ENCODE results near the gene PPME1.
A peak's percentile ranks its signal among the peaks of the same experiment; 100 is the strongest.

PPME1 gene

DNA sequence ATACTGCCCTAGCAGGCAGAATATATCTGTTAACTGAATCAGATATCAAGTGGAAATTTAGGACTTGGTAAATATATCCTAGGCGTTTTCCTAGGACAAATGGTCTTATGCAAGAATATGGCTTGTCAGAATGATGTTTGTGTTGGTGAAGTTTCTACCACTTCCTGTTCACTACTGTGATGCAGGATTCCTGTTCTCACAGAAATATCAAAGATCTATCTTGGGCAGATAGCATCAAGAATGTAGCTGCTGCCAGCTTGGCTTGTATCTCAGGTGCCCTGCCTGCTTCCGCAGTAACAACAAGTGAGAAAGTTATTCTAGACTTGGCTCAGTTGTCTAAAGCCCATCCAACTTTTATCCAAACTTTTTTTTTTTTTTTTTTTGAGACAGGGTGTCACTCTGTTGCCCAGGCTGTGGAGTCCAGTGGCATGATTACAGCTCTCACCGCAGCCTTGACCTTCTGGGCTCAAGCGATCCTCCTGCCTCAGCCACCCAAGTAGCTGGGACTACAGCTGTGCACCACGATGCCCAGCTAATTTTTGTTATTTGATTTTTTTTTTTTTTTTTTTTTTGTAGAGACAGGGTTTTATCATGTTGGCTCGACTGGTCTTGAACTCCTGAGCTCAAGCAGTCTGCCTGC, 61.3 kb downstream of the PPME1 start:
- DNase-seq, result no peak

DNA sequence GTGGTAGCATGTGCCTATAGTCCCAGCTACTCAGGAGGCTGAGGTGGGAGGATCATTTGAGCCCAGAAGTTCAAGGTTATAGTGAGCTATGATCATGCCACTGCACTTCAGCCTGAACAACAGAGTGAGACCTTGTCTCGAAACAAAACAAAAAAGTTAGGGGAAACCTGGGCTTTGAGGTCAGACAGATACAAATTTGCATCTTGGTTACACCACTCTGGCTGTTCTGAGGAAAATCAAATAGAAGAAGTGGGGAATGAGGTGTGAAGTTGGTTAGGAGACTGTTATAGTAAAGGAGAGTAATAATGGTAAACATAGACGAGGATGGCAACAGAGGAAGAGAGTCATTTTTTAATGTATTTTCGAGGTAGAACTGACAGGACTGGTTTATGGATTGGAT, 62.6 kb downstream of the PPME1 start:
- DNase-seq, result no peak

DNA sequence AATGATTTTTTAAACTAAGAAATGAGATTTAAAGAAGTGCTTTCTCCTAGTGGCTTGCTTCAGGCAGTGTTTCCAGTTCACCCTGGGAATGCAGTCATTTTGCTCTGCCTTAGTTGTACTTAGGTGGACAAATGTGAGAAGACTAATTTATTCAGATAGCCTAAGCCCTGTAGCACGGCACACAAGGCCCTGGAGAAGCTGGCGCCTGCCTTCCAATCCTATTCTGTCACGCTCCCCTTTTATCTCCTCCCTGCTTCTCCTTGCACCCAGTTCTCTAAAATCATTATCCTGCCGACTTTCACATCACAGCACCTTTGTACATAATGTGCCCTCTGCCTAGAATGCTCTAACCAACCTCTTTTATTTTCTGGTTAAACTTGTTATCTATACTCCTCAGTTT, 64.0 kb downstream of the PPME1 start:
- no peak for DNase-seq

DNA sequence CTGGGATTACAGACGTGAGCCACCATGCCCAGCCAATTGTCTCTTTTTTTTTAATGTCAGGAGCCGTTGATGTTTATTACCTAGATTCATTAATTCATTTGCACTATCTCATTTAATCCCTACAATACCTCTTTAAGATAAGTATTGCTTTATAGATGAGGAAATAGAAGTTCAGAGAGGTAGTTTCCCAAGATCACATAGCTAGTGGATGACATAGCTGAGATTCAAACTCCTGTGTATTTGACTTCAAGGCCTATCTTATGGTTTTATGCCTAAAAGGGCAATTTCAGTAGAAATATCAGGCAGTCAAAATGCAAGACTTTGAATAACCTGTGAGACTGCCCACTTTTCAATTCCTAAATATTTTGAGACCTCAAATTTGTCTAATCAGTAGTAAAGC, 66.5 kb downstream of the PPME1 start:
- DNase-seq, result no peak

- no peak for DNase-seq
Measured at GRCh38 chr11:74238243-74238642, 67.2 kb downstream of the PPME1 start.

- DNase-seq, result no peak
Measured at GRCh38 chr11:74248469-74248868, 77.4 kb downstream of the PPME1 start.

DNA sequence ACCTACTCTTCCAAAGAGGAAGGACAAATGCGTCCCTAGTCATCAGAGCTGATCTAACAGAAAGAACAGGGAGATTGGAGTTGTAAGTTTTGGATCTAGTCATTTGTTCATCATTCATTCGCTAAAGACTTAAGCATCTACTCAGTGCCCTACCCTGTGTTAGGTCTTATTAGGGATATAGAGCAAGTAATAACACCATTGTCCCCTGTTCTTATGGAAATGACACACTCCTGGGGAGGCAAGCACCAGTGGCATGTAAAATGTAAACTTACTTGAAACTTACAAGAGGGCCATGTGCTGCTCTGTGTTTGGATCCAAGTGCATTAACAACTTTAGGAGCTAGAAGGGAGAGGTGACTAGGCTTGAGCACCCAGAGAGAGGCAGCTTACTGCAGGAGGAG, 78.4 kb downstream of the PPME1 start:
- DNase-seq, result no peak

DNA sequence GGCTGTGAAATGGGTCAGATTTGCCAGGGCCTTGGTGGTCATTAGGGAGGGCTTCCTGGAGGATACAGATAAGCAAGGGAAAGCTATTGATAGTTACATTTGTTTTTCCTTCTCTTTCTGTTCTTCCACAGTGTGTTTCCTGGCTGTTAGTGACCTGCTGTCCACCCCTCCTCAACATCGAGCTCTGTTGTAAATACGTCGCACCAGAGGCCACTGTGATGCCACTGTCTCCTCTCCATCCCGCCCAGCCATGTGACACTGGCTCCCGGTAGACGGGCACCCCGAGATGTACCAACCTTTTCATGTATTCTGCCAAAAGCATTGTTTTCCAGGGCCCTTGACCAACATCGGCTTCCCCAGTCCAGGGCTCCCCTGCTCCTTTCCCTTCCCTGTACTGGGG, 82.3 kb downstream of the PPME1 start:
- no peak for DNase-seq

DNA sequence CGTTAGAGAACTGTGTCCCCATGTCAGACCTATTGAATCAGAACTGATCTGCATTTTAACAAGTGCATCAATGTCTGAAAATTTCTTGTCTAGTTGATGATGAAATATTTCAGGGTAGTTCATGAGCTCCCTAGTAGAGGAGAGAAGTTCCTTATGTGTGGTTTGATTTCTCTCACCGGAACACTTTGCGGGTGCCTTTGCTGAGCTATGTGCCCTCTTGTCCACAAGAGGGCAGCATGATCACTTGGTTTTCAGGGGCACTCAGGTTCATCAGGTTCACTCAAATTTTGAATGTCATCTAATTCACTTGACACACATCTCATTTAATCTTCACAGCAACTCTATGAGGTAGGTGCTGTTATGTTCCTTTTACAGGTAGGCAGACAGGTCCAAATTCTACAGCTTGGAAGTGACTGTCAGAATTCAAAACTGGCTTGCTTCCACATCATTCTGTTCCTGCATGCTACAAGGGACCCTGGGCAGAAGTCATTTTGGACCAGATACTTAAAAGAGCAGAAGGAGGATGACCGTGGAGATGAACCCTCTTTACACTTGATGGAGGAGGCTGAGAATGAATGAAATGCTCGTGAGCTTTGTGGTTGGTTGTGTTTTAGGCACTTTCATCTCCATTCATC, 84.8 kb downstream of the PPME1 start:
- peak; percentile 67 to 77 for DNase-seq

- DNase-seq, result no peak
Measured at GRCh38 chr11:74256378-74257133, 85.5 kb downstream of the PPME1 start.

- DNase-seq, result no peak
Measured at GRCh38 chr11:74257959-74258553, 87.0 kb downstream of the PPME1 start.

DNA sequence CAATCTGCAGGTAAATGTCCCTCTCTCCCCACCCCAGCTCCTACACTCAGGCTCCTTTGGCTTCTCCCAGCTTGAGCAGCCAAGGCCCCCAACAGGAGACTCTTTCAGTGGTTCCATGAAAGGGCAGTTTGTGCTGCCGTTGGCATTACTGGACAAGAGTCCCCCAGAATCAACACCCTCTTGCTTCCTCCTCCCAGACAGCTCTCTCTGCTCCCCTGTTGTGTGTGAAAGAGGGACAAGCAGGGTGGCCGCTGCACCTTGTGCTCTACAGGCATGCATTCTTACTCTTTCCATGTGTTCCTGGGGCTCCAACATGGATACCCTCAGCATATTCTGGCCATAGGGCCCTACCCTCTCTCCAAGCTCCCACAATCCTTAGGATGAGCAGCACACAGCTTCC, 91.6 kb downstream of the PPME1 start:
- DNase-seq, result no peak

DNA sequence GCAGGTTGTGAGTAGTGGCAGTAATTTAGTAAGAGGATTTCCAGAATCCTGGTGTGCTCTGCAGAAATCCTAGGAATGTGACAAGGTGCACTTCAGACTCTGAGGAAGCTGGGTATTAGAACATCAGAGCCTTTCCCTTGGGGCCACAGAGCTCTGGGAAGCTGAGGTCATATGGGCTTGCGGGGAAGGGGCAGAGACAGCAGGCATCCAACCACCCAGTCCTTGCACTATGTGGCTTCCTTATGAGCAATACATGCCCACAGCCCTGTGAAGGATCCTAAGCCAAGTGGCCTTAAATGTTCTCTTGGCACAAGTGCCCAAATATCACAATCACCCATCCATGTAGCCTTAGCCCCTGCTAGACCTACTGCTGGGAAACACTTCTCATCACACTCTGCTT, 94.2 kb downstream of the PPME1 start:
- DNase-seq, result no peak

GRCh38 chr11:74267014-74267413, 95.9 kb downstream of the PPME1 start:
- no peak for DNase-seq

GRCh38 chr11:74268456-74268855, 97.4 kb downstream of the PPME1 start:
- DNase-seq, result no peak

- peak; percentile 43 to 55 for DNase-seq
Measured at GRCh38 chr11:74269161-74269811, 98.2 kb downstream of the PPME1 start.

- DNase-seq, result no peak
Measured at GRCh38 chr11:74272276-74272675, 101.2 kb downstream of the PPME1 start.

GRCh38 chr11:74276581-74276980, 105.5 kb downstream of the PPME1 start:
- no peak for DNase-seq

DNA sequence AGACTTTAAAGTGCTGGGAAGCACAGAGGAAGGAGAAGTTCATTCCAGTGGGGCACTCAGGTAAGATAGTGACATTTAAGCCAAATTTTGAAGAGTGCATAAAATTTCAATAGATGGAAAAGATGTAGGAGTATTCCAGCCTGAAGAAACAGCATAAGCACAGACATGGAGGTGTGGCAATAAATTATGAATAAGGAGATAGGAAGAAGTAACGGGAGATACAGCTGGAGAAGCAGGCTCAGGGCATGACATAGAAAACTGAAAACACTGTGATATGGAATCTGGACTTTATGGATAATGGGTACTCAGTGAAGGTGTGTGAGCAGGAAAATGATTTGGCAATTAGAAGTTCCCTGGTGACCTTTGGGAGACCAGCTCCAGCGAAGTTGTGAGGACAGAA, 107.0 kb downstream of the PPME1 start:
- DNase-seq, result no peak

DNA sequence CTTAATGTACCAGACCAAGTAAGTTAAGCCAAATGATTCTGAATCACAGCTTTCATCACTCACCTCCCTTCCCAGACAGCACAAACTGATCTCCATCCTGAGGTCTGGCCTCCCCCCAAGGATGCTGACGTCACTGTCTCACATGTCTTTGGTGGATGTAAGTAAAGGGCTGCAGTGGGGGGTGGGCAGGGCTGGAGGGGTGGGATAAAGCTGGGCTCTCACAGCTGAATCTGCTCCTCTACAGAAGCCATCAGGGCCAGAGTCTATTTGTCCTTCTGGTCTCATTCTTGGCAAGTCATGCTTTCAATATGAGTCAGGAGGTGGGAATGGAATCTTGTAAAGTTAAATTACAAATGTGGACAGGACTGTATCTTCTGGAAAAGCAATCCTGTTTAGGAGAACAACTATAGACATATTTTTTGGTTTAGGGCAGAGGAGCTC, 107.7 kb downstream of the PPME1 start:
- no peak for DNase-seq

- DNase-seq, result no peak
Measured at GRCh38 chr11:74279256-74279655, 108.2 kb downstream of the PPME1 start.

DNA sequence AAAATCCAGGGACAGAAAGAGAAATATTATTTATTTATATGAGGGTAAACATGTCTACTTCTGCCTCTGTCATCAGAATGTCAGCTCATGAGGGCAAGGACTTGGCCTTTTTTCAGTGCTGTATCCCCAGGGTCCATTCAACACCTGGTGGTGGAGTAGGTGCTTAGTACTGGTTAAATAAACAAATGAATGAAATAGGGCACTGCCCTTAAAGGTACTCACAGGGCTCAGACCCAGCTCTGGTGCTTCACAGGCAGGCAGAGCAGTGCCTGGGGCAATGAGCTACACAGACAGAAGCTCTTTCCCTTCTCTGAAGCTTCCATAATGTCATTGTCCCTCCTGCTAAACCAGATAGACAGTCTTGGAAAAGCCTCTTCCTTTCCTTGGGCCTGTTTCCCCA, 109.4 kb downstream of the PPME1 start:
- no peak for DNase-seq

DNA sequence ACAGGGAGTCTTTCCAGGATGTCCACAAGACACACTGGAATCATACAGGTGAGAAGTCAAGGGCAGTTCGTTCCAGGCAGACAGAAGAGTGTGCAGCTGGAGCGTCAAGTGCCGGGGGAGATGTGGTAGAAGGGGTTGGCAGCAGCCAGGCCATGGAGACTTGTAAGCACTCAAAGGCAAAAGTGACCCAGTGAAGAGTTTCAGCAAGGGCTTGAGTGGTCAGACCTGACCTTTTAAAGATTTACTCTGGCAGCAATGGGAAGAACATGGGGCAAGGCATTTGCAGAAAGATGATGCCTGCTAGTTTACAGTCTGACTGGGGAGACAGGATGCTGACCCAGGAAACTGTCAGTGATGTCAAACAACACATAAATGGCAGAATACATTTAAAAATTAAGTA, 111.3 kb downstream of the PPME1 start:
- no peak for DNase-seq
